Epithelial cell of esophagus (primary cell): Measurements from ENCODE around the gene CEP70.

Experiments
- DNase-seq: peaks from one replicate; pipeline ENCODE4 v3.0.0; 2010; ENCODE audit warnings: low read depth
- H3K4me3 ChIP-seq: 2 replicates; pipeline ENCODE4 v1.5.1; 2011; ENCODE audit warnings: mild to moderate bottlenecking, low read length, control low read depth
- TF ChIP-seq, protein P1 (sequence below): IDR thresholded peaks from 2 replicates; pipeline ENCODE4 v1.5.1; 2011; ENCODE audit warnings: low read depth, mild to moderate bottlenecking, low read length, control low read depth, inconsistent platforms; ENCODE audit not compliant: insufficient read depth; ENCODE audit errors: missing control alignments

The CEP70 gene

DNA sequence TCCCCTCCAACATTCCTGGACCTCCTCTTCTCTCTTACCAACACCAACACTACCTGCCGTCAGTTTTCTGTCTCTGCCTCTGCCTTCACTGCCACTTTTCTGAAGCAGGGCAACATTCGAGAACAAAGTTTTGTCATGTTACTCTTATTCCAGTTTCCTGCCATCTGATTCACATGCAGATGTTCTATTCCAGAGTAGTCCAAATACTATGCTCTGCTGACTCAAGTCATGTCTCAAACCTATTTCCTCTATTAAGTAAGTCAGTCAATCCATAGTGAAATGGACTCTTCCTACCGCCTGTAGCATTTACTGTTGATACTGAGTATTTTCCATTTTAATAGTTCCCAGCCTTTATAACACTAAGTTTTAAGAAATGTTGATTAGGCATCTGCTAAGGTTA, 116.3 kb downstream of the CEP70 start:
- TF ChIP-seq, protein P1, sequence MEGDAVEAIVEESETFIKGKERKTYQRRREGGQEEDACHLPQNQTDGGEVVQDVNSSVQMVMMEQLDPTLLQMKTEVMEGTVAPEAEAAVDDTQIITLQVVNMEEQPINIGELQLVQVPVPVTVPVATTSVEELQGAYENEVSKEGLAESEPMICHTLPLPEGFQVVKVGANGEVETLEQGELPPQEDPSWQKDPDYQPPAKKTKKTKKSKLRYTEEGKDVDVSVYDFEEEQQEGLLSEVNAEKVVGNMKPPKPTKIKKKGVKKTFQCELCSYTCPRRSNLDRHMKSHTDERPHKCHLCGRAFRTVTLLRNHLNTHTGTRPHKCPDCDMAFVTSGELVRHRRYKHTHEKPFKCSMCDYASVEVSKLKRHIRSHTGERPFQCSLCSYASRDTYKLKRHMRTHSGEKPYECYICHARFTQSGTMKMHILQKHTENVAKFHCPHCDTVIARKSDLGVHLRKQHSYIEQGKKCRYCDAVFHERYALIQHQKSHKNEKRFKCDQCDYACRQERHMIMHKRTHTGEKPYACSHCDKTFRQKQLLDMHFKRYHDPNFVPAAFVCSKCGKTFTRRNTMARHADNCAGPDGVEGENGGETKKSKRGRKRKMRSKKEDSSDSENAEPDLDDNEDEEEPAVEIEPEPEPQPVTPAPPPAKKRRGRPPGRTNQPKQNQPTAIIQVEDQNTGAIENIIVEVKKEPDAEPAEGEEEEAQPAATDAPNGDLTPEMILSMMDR, result no peak
- peak; percentile 23 for DNase-seq
- no peak overlapping the region for H3K4me3 ChIP-seq

DNA sequence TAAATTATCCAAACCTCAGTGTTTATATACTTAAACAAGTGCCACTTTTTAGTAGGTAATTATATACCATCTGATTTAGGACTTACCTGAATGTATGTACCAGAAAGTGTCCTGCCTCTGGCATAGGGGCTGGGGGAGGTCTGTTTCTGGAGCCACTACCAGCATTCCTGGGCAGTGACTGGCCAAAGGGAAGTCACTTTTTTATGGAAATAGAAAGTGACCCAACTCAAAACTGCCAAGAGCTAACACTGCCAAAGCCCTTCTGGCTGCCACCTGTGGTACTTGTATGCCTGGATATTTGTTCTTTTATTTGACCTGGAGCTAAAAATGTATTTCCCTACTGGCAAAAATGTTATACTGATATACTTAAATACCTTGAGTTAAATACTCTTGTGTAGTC, 116.9 kb downstream of the CEP70 start:
- DNase-seq, result no peak
- TF ChIP-seq, protein P1, result no peak
- no peak overlapping the region for H3K4me3 ChIP-seq

DNA sequence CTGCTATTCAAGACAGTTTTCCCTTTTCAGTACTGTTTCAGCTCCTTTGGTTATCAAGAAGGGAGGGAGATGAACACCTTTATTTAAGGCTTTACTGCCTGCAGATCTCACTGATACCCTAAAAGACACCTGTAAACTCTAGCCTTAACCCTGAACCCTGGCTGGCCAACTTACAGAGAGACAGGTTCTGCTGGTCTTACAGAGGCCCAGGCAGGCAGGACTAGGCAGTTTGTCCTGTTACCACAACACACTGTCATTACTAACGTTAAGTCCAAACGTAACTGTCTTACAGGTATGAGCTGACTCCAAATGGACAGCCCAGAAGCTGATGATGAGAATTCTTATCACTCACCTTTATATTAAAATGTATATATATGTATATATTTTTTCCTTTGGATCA, 117.5 kb downstream of the CEP70 start:
- TF ChIP-seq, protein P1, result no peak
- DNase-seq, result peak; percentile 39
- no peak overlapping the region for H3K4me3 ChIP-seq

DNA sequence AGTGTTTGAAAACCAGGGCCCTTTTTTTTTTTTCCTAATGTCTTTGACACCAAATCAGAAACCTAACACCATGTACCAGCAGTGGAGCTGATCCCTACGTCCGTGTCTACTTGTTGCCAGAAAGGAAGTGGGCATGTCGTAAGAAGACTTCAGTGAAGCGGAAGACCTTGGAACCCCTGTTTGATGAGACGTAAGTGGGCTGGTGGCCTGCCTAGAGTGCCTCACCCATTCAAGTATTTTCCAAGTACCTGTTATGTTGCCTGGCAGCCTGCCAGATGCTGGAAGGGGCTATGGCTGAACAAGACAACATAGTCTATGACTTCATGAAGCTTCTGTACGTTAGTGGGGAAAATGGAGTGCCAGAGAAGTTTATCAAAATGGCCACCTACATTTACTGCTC, 119.9 kb downstream of the CEP70 start:
- DNase-seq, result no peak
- H3K4me3 ChIP-seq, result no peak overlapping the region
- TF ChIP-seq, protein P1, result no peak

DNA sequence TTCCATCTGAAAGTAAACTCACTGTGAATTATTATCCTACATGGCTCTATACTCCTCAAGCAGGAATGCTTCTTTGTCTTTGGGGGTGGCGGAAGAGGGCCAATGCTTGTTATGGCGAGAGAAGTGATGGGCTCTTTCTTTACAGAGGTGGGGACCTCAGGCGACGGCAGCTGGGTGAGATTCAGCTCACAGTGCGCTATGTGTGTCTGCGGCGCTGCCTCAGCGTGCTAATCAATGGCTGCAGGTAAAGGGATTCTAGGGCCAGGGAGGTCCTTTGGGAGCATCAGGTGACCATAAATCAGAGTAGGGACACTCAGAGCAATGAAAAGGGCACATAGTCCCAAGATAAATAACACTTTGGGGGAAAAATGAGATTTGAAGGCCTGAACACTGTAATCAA, 120.7 kb downstream of the CEP70 start:
- TF ChIP-seq, protein P1, result no peak
- no peak for DNase-seq

DNA sequence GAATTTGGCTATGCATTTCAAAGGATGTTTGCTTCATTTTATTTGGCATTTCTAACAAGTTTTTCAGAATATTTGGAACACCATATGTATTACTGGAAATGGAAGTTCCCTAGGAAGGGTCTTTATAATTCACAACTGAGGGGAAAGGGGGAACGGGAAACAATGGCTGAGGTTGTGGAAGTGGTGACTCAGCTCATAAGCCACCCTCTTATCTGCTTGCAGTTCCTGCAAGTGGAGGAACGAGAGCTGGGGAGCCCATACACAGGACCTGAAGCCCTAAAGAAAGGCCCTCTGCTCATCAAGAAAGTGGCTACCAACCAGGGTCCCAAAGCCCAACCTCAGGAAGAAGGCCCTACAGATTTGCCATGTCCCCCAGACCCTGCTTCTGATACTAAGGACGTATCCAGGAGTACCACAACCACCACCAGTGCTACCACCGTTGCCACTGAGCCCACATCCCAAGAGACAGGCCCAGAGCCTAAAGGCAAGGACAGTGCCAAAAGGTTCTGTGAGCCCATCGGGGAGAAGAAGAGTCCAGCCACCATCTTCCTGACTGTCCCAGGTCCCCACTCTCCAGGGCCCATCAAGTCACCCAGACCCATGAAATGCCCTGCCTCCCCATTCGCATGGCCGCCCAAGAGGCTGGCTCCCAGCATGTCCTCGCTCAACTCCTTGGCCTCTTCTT, 121.8 kb downstream of the CEP70 start:
- H3K4me3 ChIP-seq, result no peak overlapping the region
- DNase-seq, result no peak
- TF ChIP-seq, protein P1, result no peak

More for the DNA sequence above, 120.7 kb downstream of the CEP70 start:
- H3K4me3 ChIP-seq, result no peak overlapping the region

DNA sequence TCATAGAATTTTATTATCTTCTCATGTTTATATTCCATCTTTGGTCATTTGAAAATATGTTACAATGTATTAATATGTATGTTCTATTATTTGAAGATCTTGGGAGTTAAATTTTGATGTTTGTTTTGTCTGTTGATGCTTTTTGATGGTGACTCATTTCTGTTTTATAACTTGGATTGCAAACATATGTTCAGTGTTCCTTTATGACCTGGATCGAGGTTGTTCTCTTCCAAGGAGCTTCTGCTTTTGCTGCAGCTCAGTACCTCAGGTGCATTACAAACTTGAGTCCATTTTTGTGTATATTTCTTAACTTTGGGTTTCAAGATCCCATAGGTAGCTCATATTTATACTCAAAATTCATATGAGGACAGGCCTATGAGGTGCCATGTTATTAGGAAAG, 122.6 kb downstream of the CEP70 start:
- no peak overlapping the region for H3K4me3 ChIP-seq
- TF ChIP-seq, protein P1, result no peak
- DNase-seq, result no peak
